H7 (cell line): ENCODE measurements around the gene DCAF5. TPM values are rescaled to one million over a fixed set of nuclear protein-coding genes. Genes with fewer than 3 reads are reported as not detected.

Experiments
- DNase-seq: peaks from one replicate; pipeline ENCODE4 v3.0.0; 2012
- H3K27me3 ChIP-seq: 2 replicates; pipeline ENCODE4 v1.6.0; 2011; ENCODE audit warnings: mild to moderate bottlenecking, low read length; ENCODE audit not compliant: control insufficient read depth, insufficient read depth
- H3K36me3 ChIP-seq: replicated peaks from 2 replicates; pipeline ENCODE4 v1.5.1; 2011; ENCODE audit warnings: low read length; ENCODE audit not compliant: control insufficient read depth, insufficient read depth
- H3K4me3 ChIP-seq: 2 replicates; pipeline ENCODE4 v1.5.1; 2011; ENCODE audit warnings: low read depth, mild to moderate bottlenecking, control low read depth, low read length, moderate library complexity; ENCODE audit not compliant: insufficient read depth
- total RNA-seq: library from RNA; depleted of rRNA; stranded (reverse); fragments of >200 nt; shearing (Covaris generic); gene quantifications from 2 replicates; pipeline ENCODE4 v1.2.3, GENCODE V29; 2014; rRNA removed

The DCAF5 gene
- total RNA-seq, 1 experiment from 2014 or later: 31.9 TPM

- no peaks in the 10 kb centered on the region for H3K27me3 ChIP-seq
- no peaks in the 10 kb centered on the region for H3K36me3 ChIP-seq
- no peak overlapping the region for H3K4me3 ChIP-seq
- DNase-seq: no peak
These were observed 140.5 kb downstream of the DCAF5 start for GRCh38 chr14:69012256-69012953.

GRCh38 chr14:69010648-69011047 is 142.3 kb downstream of the DCAF5 start:
- no peak for DNase-seq
- Histone ChIP-seq H3K36me3 (no peaks in the 10 kb centered on the region), H3K27me3 (no peaks in the 10 kb centered on the region), H3K4me3 (no peak overlapping the region)

DNA sequence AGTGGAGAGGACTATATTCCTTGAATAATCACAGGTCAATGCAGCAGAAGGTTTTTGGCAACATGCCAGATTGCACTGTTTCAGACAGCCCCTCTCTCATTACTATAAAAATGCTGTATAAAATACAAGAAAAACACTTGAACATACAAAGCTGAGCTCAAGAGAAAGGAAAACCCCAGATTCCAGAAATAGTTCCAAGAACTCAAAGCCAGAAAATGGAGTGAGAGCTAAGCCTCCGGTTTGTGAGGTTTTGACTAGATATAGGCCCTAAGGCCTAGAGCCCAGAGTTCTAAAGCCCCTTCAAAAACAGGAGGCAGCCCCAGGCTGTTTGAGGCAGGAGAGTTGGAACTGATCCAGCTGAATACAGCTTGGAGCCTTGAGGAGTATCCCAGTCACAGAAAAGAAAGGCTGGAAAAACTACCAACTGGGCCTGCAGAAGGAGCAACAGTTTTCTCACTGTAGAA is 144.5 kb downstream of the DCAF5 start:
- no peak for DNase-seq
- H3K4me3 ChIP-seq: no peak overlapping the region
- no peaks in the 10 kb centered on the region for H3K27me3 ChIP-seq
- H3K36me3 ChIP-seq: no peaks in the 10 kb centered on the region

DNA sequence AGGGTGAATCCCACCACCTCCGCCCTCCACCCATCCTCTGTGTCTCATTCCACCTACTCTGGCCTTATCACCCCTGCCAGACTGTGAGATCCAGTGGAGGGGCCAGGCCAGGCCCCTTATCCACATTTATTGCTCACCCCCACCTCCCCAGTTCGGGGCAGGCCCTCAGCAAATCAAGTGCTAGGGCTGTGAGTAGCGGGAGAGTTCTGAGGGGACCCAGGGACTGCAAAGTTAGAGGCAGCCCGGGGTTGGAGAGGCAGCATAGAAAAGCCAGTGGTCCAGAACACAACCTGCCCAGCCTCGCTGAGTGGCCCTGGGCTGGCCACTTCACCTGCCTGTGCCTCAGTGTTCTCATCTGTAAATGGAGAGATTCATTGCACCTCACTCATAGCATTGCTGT is 146.6 kb downstream of the DCAF5 start:
- Histone ChIP-seq H3K36me3 (no peaks in the 10 kb centered on the region), H3K4me3 (no peak overlapping the region), H3K27me3 (no peaks in the 10 kb centered on the region)
- no peak for DNase-seq

GRCh38 chr14:69005432-69006148 is 147.3 kb downstream of the DCAF5 start:
- no peaks in the 10 kb centered on the region for H3K36me3 ChIP-seq
- peak; percentile 53 for DNase-seq
- H3K27me3 ChIP-seq: no peaks in the 10 kb centered on the region
- H3K4me3 ChIP-seq: no peak overlapping the region

- DNase-seq: no peak
- Histone ChIP-seq H3K36me3 (no peaks in the 10 kb centered on the region), H3K27me3 (no peaks in the 10 kb centered on the region), H3K4me3 (no peak overlapping the region)
These were observed 148.0 kb downstream of the DCAF5 start for GRCh38 chr14:69004731-69005431.

GRCh38 chr14:69003626-69004025 is 149.3 kb downstream of the DCAF5 start:
- no peak overlapping the region for H3K4me3 ChIP-seq
- no peak for DNase-seq
- no peaks in the 10 kb centered on the region for H3K27me3 ChIP-seq
- no peaks in the 10 kb centered on the region for H3K36me3 ChIP-seq

DNA sequence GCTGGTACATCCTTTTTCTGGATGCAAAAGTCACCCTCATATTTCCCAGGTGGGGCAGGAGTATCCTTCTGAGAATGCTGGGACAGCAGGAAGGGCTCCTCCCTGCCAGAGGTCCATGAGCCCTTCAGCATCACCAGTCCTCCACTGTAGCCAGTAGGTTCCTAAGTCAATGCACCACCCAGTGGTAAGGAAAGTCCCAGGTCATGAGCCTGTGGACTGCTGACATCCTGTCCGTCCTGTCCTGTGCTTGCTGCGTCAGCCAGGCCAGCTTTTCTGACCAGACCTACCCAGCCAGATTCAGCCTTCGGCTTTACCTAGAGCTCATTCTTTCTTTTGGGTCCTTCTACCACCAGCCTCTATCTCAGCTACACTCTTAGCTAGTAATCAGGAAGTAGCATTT is 150.8 kb downstream of the DCAF5 start:
- Histone ChIP-seq H3K27me3 (no peaks in the 10 kb centered on the region), H3K4me3 (no peak overlapping the region), H3K36me3 (no peaks in the 10 kb centered on the region)
- DNase-seq: peak; percentile 65

DNA sequence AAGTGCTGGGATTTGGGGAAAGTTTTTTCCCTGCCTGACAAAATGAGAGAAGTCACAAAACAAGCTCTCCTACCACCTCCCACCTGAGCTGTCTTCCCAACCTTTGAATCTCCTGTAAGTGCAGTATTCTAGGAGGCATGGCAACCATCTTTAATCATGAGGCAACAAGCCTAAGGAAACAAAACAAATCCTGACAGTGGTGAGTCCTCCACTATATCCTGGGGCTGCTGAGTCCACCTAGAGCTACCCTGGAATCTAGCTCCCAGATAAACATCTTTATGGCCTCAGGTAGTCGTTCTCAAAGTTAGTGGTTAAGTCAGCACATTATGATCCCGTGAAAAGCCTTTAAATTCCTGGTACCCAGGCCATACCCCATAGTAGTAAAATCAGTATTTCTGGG is 151.5 kb downstream of the DCAF5 start:
- DNase-seq: no peak
- Histone ChIP-seq H3K4me3 (no peak overlapping the region), H3K27me3 (no peaks in the 10 kb centered on the region)

More for the DNA sequence above, 151.5 kb downstream of the DCAF5 start:
- no peaks in the 10 kb centered on the region for H3K36me3 ChIP-seq

Other genes with a start within 250 kb of the DCAF5 start
- 161 and 169 TPM in 2 replicates for gene ACTN1, start 173.8 kb downstream of the DCAF5 start, total RNA-seq
- 23.2 and 27.6 TPM in 2 replicates for gene EXD2, start 38.4 kb upstream of the DCAF5 start, total RNA-seq
- gene GALNT16, start 107.0 kb upstream of the DCAF5 start, total RNA-seq: 1.2 and 2.0 TPM in 2 replicates
- gene ERH, start 245.2 kb upstream of the DCAF5 start, total RNA-seq: 207 and 394 TPM in 2 replicates
- 53.1 and 55.5 TPM in 2 replicates for gene SLC39A9, start 245.6 kb upstream of the DCAF5 start, total RNA-seq